HEK293T (cell line): Measurements from ENCODE around the gene ACOT7.
A peak's percentile ranks its signal among the peaks of the same experiment; 100 is the strongest.

ENCODE experiments used
- CTCF ChIA-PET: fragments of 350-600 bp; formaldehyde crosslinking; extraction: SDS; loops from one replicate; lab custom pipeline; 2021; ENCODE audit warnings: antibody characterized with exemption, inconsistent platforms; lab: Yijun Ruan, JAX
- POLR2A ChIA-PET: fragments of 350-600 bp; formaldehyde crosslinking; extraction: SDS; loops from one replicate; lab custom pipeline; 2020; ENCODE audit warnings: antibody characterized with exemption, inconsistent platforms; lab: Yijun Ruan, JAX
- DNase-seq: peaks from one replicate; pipeline ENCODE4 v3.0.0; 2012; ENCODE audit warnings: mixed read lengths; ENCODE audit errors: extremely low spot score
- ARNT ChIP-seq: fragments of 450-650 bp; IDR thresholded peaks from 2 replicates; pipeline ENCODE4 v1.6.1; 2017; ENCODE audit warnings: mild to moderate bottlenecking
- BHLHE40 ChIP-seq: fragments of 450-650 bp; IDR thresholded peaks from 2 replicates; pipeline ENCODE4 v1.6.1; 2016; ENCODE audit warnings: mild to moderate bottlenecking, moderate library complexity, borderline replicate concordance
- CTBP1 ChIP-seq: fragments of 450-650 bp; IDR thresholded peaks from 2 replicates; pipeline ENCODE4 v1.6.1; 2016; ENCODE audit warnings: borderline replicate concordance
- ELF4 ChIP-seq: fragments of 450-650 bp; IDR thresholded peaks from 2 replicates; pipeline ENCODE4 v1.6.1; 2017; ENCODE audit warnings: antibody characterized with exemption
- FOXA1 ChIP-seq: fragments of 450-650 bp; IDR thresholded peaks from 2 replicates; pipeline ENCODE4 v1.6.1; 2016; ENCODE audit warnings: mild to moderate bottlenecking
- FOXK2 ChIP-seq: fragments of 450-650 bp; IDR thresholded peaks from 2 replicates; pipeline ENCODE4 v1.6.1; 2016; ENCODE audit warnings: mild to moderate bottlenecking
- FOXM1 ChIP-seq: fragments of 450-650 bp; IDR thresholded peaks from 2 replicates; pipeline ENCODE4 v1.6.1; 2017; ENCODE audit warnings: mild to moderate bottlenecking, borderline replicate concordance
- HDGF ChIP-seq: fragments of 450-650 bp; IDR thresholded peaks from 2 replicates; pipeline ENCODE4 v1.6.1; 2017; ENCODE audit warnings: antibody characterized with exemption, borderline replicate concordance
- L3MBTL2 ChIP-seq: fragments of 450-650 bp; conservative IDR thresholded peaks from 2 replicates; pipeline ENCODE4 v1.6.1; 2016; ENCODE audit warnings: mild to moderate bottlenecking
- LEF1 ChIP-seq: fragments of 450-650 bp; IDR thresholded peaks from 2 replicates; pipeline ENCODE4 v1.6.1; 2017; ENCODE audit warnings: mild to moderate bottlenecking, borderline replicate concordance
- NFRKB ChIP-seq: fragments of 450-650 bp; IDR thresholded peaks from 2 replicates; pipeline ENCODE4 v1.6.1; 2016; ENCODE audit warnings: mild to moderate bottlenecking, moderate library complexity
- PKNOX1 ChIP-seq: fragments of 450-650 bp; IDR thresholded peaks from 2 replicates; pipeline ENCODE4 v1.6.1; 2016
- SP1 ChIP-seq: fragments of 450-650 bp; IDR thresholded peaks from 2 replicates; pipeline ENCODE4 v1.6.1; 2017
- SUZ12 ChIP-seq: fragments of 450-650 bp; IDR thresholded peaks from 2 replicates; pipeline ENCODE4 v1.6.1; 2016; ENCODE audit warnings: mild to moderate bottlenecking
- ZNF384 ChIP-seq: fragments of 450-650 bp; IDR thresholded peaks from 2 replicates; pipeline ENCODE4 v1.6.1; 2016

Gene ACOT7

GRCh38 chr1:6251233-6251632 is 142.3 kb downstream of the ACOT7 start:
- ChIA-PET POLR2A (interaction anchor here (1.2 kb wide), 1 partner anchor 46 kb away, joined by 3 read pairs; no protein-coding TSS in a partner anchor), CTCF (interaction anchor here (0.6 kb wide), 1 partner anchor 31 kb away, joined by 3 read pairs; no protein-coding TSS in a partner anchor)
- TF ChIP-seq ZNF384: no peak
- TF ChIP-seq FOXA1: no peak
- no peak for TF ChIP-seq NFRKB
- TF ChIP-seq ELF4: no peak
- DNase-seq: no peak

DNA sequence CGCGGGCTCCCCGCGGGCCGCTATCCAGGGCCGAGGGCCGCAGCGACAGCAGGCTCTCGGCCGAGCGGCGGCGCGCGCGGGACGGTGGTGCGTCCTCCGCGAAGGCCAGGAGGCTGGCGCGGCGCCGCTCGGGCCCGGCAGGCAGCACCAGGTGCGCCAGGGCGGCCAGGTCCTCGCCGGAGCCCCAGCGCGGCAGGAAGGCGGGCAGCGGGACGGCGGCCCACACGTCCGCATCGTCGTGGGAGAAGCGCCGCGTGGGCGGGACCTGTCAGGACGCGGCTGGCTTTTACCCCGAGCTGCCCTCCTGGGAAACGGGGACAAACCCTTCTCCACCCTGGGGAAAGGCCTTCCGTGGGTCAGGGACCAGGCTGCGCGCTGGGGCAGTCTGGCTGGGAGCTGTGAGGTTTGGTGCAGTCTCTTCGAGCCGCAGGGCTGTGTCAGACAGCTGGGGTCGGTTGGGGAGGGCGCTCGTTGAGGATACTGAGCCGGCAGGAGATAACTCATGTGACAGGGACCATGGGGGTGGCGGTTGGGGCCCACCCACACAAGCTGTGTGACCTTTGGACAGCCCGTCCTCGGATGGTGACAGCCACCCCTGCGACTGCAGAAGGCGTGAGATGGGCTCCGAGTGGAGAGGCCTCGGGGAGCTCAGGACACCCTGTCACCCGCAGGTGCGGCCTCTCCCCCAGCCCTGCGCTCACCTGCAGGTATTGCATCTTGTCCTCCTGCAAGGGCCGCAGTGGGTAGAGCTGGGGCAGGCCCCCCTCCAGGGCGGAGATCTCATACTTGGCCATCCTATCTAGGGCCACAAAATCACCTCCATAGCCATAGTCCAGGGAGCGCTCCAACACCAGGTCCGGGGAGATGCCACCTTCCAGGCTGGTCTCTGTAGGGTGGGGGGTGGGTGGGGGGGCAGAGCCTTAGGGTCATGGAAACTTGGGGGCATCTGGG is 143.6 kb downstream of the ACOT7 start:
- ChIA-PET CTCF (interaction anchor here (0.6 kb wide), 1 partner anchor 32 kb away, joined by 3 read pairs; no protein-coding TSS in a partner anchor), POLR2A (interaction anchor here (1.2 kb wide), 1 partner anchor 45 kb away, joined by 3 read pairs; no protein-coding TSS in a partner anchor)
- TF ChIP-seq BHLHE40: no peak
- TF ChIP-seq SUZ12: no peak
- TF ChIP-seq ELF4: no peak
- TF ChIP-seq ZNF384: no peak
- TF ChIP-seq FOXM1: no peak
- TF ChIP-seq PKNOX1: no peak
- no peak for TF ChIP-seq FOXK2
- no peak for TF ChIP-seq LEF1
- TF ChIP-seq NFRKB: no peak
- TF ChIP-seq SP1: no peak
- no peak for DNase-seq

- DNase-seq: no peak
- TF ChIP-seq PKNOX1: no peak
- TF ChIP-seq HDGF: no peak
- TF ChIP-seq ARNT: no peak
- no peak for TF ChIP-seq FOXK2
- TF ChIP-seq ELF4: no peak
- TF ChIP-seq FOXA1: no peak
- TF ChIP-seq BHLHE40: no peak
- TF ChIP-seq L3MBTL2: no peak
- TF ChIP-seq ZNF384: no peak
- POLR2A ChIA-PET: no interaction called here
- CTCF ChIA-PET: no interaction called here
Measured at GRCh38 chr1:6248932-6249738, 144.4 kb downstream of the ACOT7 start.

DNA sequence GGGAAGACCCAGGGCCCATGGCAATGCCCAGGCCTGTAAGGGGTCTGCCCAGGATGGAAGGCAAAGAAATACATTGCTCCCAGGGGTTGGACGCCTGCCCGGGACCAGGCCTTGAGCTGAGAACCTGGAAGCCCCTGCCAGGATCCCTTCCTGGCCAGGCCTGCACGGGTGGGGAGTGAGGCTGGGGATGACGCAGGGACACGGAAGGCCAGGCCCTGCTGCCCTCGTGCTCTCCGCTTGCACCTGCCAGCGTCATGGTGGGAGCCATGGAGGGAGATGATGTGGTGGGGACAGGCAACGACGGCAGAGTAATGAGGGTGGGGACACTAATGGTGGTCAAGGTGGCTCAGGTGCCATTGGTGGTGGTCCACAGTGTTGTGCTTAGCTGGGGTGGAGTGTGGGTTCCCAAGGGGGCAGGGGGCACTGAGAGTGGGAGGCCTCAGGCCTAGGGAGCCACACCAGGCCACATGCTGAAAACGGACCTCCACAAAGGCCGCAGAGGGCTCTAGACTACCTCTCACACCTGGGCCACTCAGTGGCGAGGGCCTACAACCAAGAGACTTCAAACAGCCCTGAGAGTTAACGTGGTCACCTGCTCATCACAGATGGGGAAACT is 145.3 kb downstream of the ACOT7 start:
- POLR2A ChIA-PET: no interaction called here
- no peak for DNase-seq
- CTCF ChIA-PET: interaction anchor here (2.5 to 3.1 kb wide), 3 partner anchors 10 to 95 kb away, joined by 14 to 28 read pairs (median 19); no protein-coding TSS in a partner anchor
- no peak for TF ChIP-seq CTBP1
- no peak for TF ChIP-seq SUZ12

- POLR2A ChIA-PET: no interaction called here
- CTCF ChIA-PET: interaction anchor here (0.9 to 3.1 kb wide), 8 partner anchors 9 to 162 kb away, joined by 3 to 28 read pairs (median 12); no protein-coding TSS in a partner anchor
- no peak for DNase-seq
- TF ChIP-seq NFRKB: no peak
- no peak for TF ChIP-seq SUZ12
Measured at GRCh38 chr1:6247651-6248050, 145.9 kb downstream of the ACOT7 start.

GRCh38 chr1:6246497-6247467 is 146.8 kb downstream of the ACOT7 start:
- ChIA-PET CTCF (interaction anchor here (0.6 to 3.1 kb wide), 23 partner anchors 9 to 410 kb away, joined by 3 to 28 read pairs (median 5); no protein-coding TSS in a partner anchor), POLR2A (interaction anchor here (1.1 kb wide), 1 partner anchor 95 kb away, joined by 4 read pairs; no protein-coding TSS in a partner anchor)
- TF ChIP-seq L3MBTL2: no peak
- TF ChIP-seq SUZ12: no peak
- no peak for TF ChIP-seq BHLHE40
- TF ChIP-seq HDGF: no peak
- no peak for TF ChIP-seq ELF4
- DNase-seq: peak; percentile 88
